Coronary artery (tissue), 2 donors: Measurements from ENCODE around the gene G3BP1.
"Not testable (repeated sequence)": the region's sequence is repeated elsewhere in the genome, so short reads cannot be mapped to it uniquely, and the experiment has no call there.

ENCODE experiments used
- DNase-seq: peaks from one replicate; pipeline ENCODE4 v3.0.0-alpha.2; 2017; ENCODE audit warnings: low spot score
- H3K27ac ChIP-seq, 2 donors: fragments of 200-600 bp; sonication (generic); one replicate each; pipeline ENCODE4 v1.5.1; 2016 to 2019
- H3K4me3 ChIP-seq: fragments of 200-600 bp; sonication (generic); 2 replicates; pipeline ENCODE4 v1.5.1; 2016; ENCODE audit warnings: mild to moderate bottlenecking, moderate library complexity
- CTCF ChIP-seq: fragments of 200-600 bp; sonication (generic); IDR thresholded peaks from one replicate; pipeline ENCODE4 v1.5.1; 2019; ENCODE audit warnings: antibody characterized with exemption

The G3BP1 gene

GRCh38 chr5:151820271-151820670 is 48.5 kb downstream of the G3BP1 start:
- TF ChIP-seq CTCF: no peak
- no peak for DNase-seq
- H3K27ac ChIP-seq: no peak overlapping the region

GRCh38 chr5:151820903-151821302 is 49.1 kb downstream of the G3BP1 start:
- no peak for DNase-seq
- no peak overlapping the region for H3K27ac ChIP-seq
- no peak for TF ChIP-seq CTCF
- H3K4me3 ChIP-seq: no peak overlapping the region

More at GRCh38 chr5:151820271-151820670, 48.5 kb downstream of the G3BP1 start:
- H3K4me3 ChIP-seq: no peak overlapping the region

- Histone ChIP-seq H3K27ac (no peak overlapping the region), H3K4me3 (no peak overlapping the region)
- no peak for DNase-seq
- no peak for TF ChIP-seq CTCF
Measured at GRCh38 chr5:151822141-151822540, 50.4 kb downstream of the G3BP1 start.

- TF ChIP-seq CTCF: peak; percentile 76
- Histone ChIP-seq H3K27ac (no peak overlapping the region), H3K4me3 (no peak overlapping the region)
- no peak for DNase-seq
Measured at GRCh38 chr5:151825445-151825844, 53.7 kb downstream of the G3BP1 start.

GRCh38 chr5:151829370-151829769 is 57.6 kb downstream of the G3BP1 start:
- H3K4me3 ChIP-seq: no peak overlapping the region
- DNase-seq: no peak
- no peak overlapping the region for H3K27ac ChIP-seq
- TF ChIP-seq CTCF: no peak

- H3K27ac ChIP-seq, DNase-seq, H3K4me3 ChIP-seq: not testable (repeated sequence)
Measured at GRCh38 chr5:151832843-151833242, 61.1 kb downstream of the G3BP1 start.

- no peak for TF ChIP-seq CTCF
- DNase-seq: no peak
- no peak overlapping the region for H3K27ac ChIP-seq
- H3K4me3 ChIP-seq: no peak overlapping the region
Measured at GRCh38 chr5:151846765-151847164, 75.0 kb downstream of the G3BP1 start.

- no peak overlapping the region for H3K4me3 ChIP-seq
- no peak overlapping the region for H3K27ac ChIP-seq
- TF ChIP-seq CTCF: no peak
- DNase-seq: no peak
Measured at GRCh38 chr5:151847871-151848270, 76.1 kb downstream of the G3BP1 start.
